ENCODE measurements around the gene LUZP2. TPM values are rescaled to one million over a fixed set of nuclear protein-coding genes. Genes with fewer than 3 reads are reported as not detected.

LUZP2 gene
- total and polyA plus RNA-seq, 2 of the 8 experiments (the other 6 are each of a cell fraction or from before 2014, with no cell fraction given), result 0.79 to 1.5 TPM

DNA sequence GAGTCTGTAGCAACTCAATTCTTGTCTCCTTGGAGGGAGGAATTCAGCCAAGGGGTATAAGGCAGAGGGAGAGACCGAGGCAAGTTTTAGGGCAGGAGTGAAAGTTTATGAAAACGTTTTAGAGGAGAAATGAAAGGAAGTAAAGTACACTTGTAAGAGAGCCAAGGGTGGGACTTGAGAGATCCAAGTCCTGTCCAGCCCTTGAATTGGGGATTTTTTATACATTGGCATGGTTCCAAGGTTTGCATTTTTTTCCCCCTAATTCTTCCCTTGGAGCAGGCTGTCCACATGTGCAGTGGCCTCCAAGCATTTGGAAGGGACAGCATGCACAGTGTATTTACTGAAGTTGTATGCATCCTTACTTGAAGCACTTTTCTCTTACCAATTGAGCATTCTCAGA, 192.1 kb downstream of the LUZP2 start:
- no peak overlapping the region for H3K4ac ChIP-seq (replicated peaks; ENCODE audit: insufficient read length, low read depth, low read length)
- H2BK120ac ChIP-seq (replicated peaks; ENCODE audit: low read depth, low read length), result no peak overlapping the region
- H2BK20ac ChIP-seq (ENCODE audit: low read length), result peak overlapping the region; percentile 40; the same call in 1 of the 2 replicates
- FAIRE-seq (no peak), DNase-seq (ENCODE audit: low read depth in 1 of 2, low spot score in 2 of 2) (no peak)
- ChIA-PET CTCF (ENCODE audit: partially characterized antibody) (interaction anchor here (1.1 kb wide), 1 partner anchor 47 kb away, joined by 3 read pairs; no protein-coding TSS in a partner anchor), POLR2A (ENCODE audit: partially characterized antibody) (no interaction called here)
- no peak overlapping the region for H3K23ac ChIP-seq (ENCODE audit: insufficient read length)
- no peak overlapping the region for H3K27ac ChIP-seq (ENCODE audit: low read depth, low read length)
- no peaks in the 10 kb centered on the region for H3K79me2 ChIP-seq (ENCODE audit: control insufficient read depth in 1 of 2, insufficient read depth in 2 of 2, low read length in 2 of 2)
- no peaks in the 10 kb centered on the region for H4K20me1 ChIP-seq (replicated peaks in 1 of 2; ENCODE audit: control insufficient read depth in 1 of 2, insufficient read depth in 2 of 2, low read length in 2 of 2)
- H3K27me3 ChIP-seq (replicated peaks in 1 of 4; ENCODE audit: control insufficient read depth in 3 of 4, extremely low read depth in 1 of 4, insufficient read depth in 3 of 4, low read length in 3 of 4), result no peaks in the 10 kb centered on the region
- no peak overlapping the region for H2AFZ ChIP-seq (ENCODE audit: low read length)
- H2AK5ac ChIP-seq (ENCODE audit: low read depth, low read length), result no peak overlapping the region
- H2BK12ac ChIP-seq (ENCODE audit: low read depth, low read length), result no peak overlapping the region
- H2BK15ac ChIP-seq (ENCODE audit: low read length), result no peak overlapping the region
- no peak overlapping the region for H3K56ac ChIP-seq (replicated peaks; ENCODE audit: insufficient read length, low read depth, low read length)
- no peaks in the 10 kb centered on the region for H3K79me1 ChIP-seq (ENCODE audit: low read depth, low read length)
- H3K4me1 ChIP-seq (replicated peaks in 1 of 4; ENCODE audit: control insufficient read depth in 3 of 4, insufficient read depth in 4 of 4, low read length in 3 of 4), result peaks cover 0 to 2% (median 0%) of the 10 kb centered on the region in 4 experiments; a peak in 1 of 7 replicates
- WGBS, 2 experiments (ENCODE audit: extremely low coverage in 1 of 2, insufficient coverage in 1 of 2, insufficient read length in 1 of 2, insufficient replicate concordance in 2 of 2, low coverage in 1 of 2, low lambda C conversion rate in 2 of 2, missing lambda C conversion rate in 1 of 2), result 80 to 100% methylated on average over 2 of the region's 2 CpGs
- no peaks in the 10 kb centered on the region for H3K23me2 ChIP-seq (ENCODE audit: low read depth, low read length)
- no peak overlapping the region for H3K4me3 ChIP-seq (ENCODE audit: extremely low read depth in 1 of 4, insufficient read depth in 2 of 4, low read depth in 3 of 4, low read length in 4 of 4)
- H4K91ac ChIP-seq (replicated peaks; ENCODE audit: insufficient read length, low read length), result no peak overlapping the region
- no peak overlapping the region for H2BK5ac ChIP-seq (ENCODE audit: low read depth, low read length)
- no peaks in the 10 kb centered on the region for H3K36me3 ChIP-seq (ENCODE audit: control insufficient read depth in 2 of 4, insufficient read depth in 4 of 4, low read length in 3 of 4)
- H3K4me2 ChIP-seq (ENCODE audit: insufficient read depth in 1 of 2, low read depth in 2 of 2, low read length in 2 of 2), result no peak overlapping the region
- H3K14ac ChIP-seq (ENCODE audit: insufficient read length), result no peak overlapping the region
- no peak overlapping the region for H3K18ac ChIP-seq (ENCODE audit: extremely low read depth, low read length)
- no peak overlapping the region for H3K9ac ChIP-seq (replicated peaks in 1 of 4; ENCODE audit: extremely low read depth in 1 of 4, low read depth in 3 of 4, low read length in 3 of 4)
- H4K5ac ChIP-seq (ENCODE audit: insufficient read length, low read depth, low read length), result no peak overlapping the region
- no peak overlapping the region for H4K8ac ChIP-seq (ENCODE audit: extremely low read depth, insufficient read depth, low read length)
- H3K9me3 ChIP-seq (ENCODE audit: insufficient read depth in 2 of 2, low read depth in 1 of 2, low read length in 1 of 2), result no peaks in the 10 kb centered on the region
- no peak for TF ChIP-seq FOSL1 (IDR thresholded peaks at IDR 0.05; ENCODE audit: insufficient read depth, low read depth, low read length)
- TF ChIP-seq SIX5 (IDR thresholded peaks at IDR 0.05; ENCODE audit: low read depth, low read length), result no peak
- TF ChIP-seq BRCA1 (IDR thresholded peaks at IDR 0.05; ENCODE audit: low read depth, low read length), result no peak
- no peak for TF ChIP-seq TBP (IDR thresholded peaks at IDR 0.05; ENCODE audit: low read depth, low read length)
- no peak for TF ChIP-seq SIRT6 (IDR thresholded peaks at IDR 0.05; ENCODE audit: low read length)
- no peak for TF ChIP-seq EP300 (IDR thresholded peaks at IDR 0.05; ENCODE audit: borderline replicate concordance in 1 of 2, low read depth in 2 of 2, low read length in 2 of 2)
- TF ChIP-seq HDAC6 (IDR thresholded peaks at IDR 0.05; ENCODE audit: low read depth, low read length), result no peak
- TF ChIP-seq POU5F1 (IDR thresholded peaks at IDR 0.05; ENCODE audit: low read depth, low read length), result no peak
- TF ChIP-seq NANOG (IDR thresholded peaks at IDR 0.05; ENCODE audit: insufficient read depth, low read depth, low read length, poor library complexity, severe bottlenecking), result no peak
- no peak for TF ChIP-seq SAP30 (IDR thresholded peaks at IDR 0.05; ENCODE audit: insufficient read depth, insufficient replicate concordance, low read length)
- TF ChIP-seq CHD2 (IDR thresholded peaks at IDR 0.05; ENCODE audit: low read length), result no peak
- TF ChIP-seq SP2 (IDR thresholded peaks at IDR 0.05; ENCODE audit: low read length), result no peak
- TF ChIP-seq GABPA (IDR thresholded peaks at IDR 0.05; ENCODE audit: borderline replicate concordance, insufficient read depth, low read length), result no peak
- no peak for TF ChIP-seq BACH1 (IDR thresholded peaks at IDR 0.05; ENCODE audit: low read length)
- no peak for TF ChIP-seq JUN (IDR thresholded peaks at IDR 0.05; ENCODE audit: low read depth, low read length)
- TF ChIP-seq TEAD4 (IDR thresholded peaks at IDR 0.05; ENCODE audit: low read depth, low read length), result no peak

Data from H1 (cell line).